Testis (tissue), 5 donors: Measurements from ENCODE around the gene DNM1L. TPM values are rescaled to one million over a fixed set of nuclear protein-coding genes. Genes with fewer than 3 reads are reported as not detected.

ENCODE experiments used
- DNase-seq: peaks from one replicate; pipeline ENCODE4 v3.0.0-alpha.2; 2019
- H3K27ac ChIP-seq, 2 donors: fragments of 200-600 bp; sonication (generic); one replicate each; pipeline ENCODE4 v1.5.1; 2019
- H3K27me3 ChIP-seq: fragments of 200-600 bp; sonication (generic); one replicate; pipeline ENCODE4 v1.5.1; 2019
- H3K36me3 ChIP-seq: fragments of 200-600 bp; sonication (generic); one replicate; pipeline ENCODE4 v1.5.1; 2017; ENCODE audit warnings: low read depth; ENCODE audit errors: missing control alignments
- H3K4me1 ChIP-seq: fragments of 200-600 bp; sonication (generic); one replicate; pipeline ENCODE4 v1.5.1; 2019
- H3K4me3 ChIP-seq, 2 donors: fragments of 200-600 bp; sonication (generic); one replicate each; pipeline ENCODE4 v1.5.1; 2017 to 2019
- H3K9me3 ChIP-seq: fragments of 200-600 bp; sonication (generic); one replicate; pipeline ENCODE4 v1.5.1; 2017
- CTCF ChIP-seq, 3 experiments: fragments of 450-650 bp in 2 of 3; fragments of 200-600 bp in 1 of 3; sonication (generic) in 1 of 3; IDR thresholded peaks; one replicate each; pipeline ENCODE4 v1.5.1; 2016 to 2019; ENCODE audit warnings: antibody characterized with exemption in 3 of 3, mild to moderate bottlenecking in 2 of 3, moderate library complexity in 1 of 3
- POLR2A ChIP-seq: fragments of 450-650 bp; IDR thresholded peaks from one replicate; pipeline ENCODE4 v1.6.1; 2017; ENCODE audit warnings: antibody characterized with exemption, mild to moderate bottlenecking, moderate library complexity
- whole genome bisulfite sequencing, 2 donors: methylation state at CpG; one replicate each; pipeline ENCODE4 v1.1.5; 2018; 5-methylcytosine and 5-hydroxymethylcytosine counted together
- intact Hi-C: fragments of 100-400 bp; cut with DNase I; formaldehyde crosslinking; loops from one replicate; pipeline ENCODE4 v1.15.1; 2023; ENCODE audit warnings: low total_unique reads
- long read RNA-seq, 2 donors: transcript quantifications; one replicate each; lab custom pipeline, GENCODE V29; 2026
- polyA plus RNA-seq: library from polyadenylated mRNA; stranded (reverse); fragments of 350-450 nt; fragmentation: Illumina TruSeq; extraction: RNeasy Lipid Tissue Mini Kit (QIAGEN cat#74804); gene quantifications from one replicate; pipeline ENCODE4 v1.2.3, GENCODE V29; 2014; ENCODE audit warnings: low read depth, low replicate concordance; ENCODE audit not compliant: insufficient read depth
- total RNA-seq, 2 donors: library from RNA; depleted of rRNA; stranded (reverse); fragments of >200 nt; gene quantifications; one replicate each; pipeline ENCODE4 v1.2.3, GENCODE V29; 2016

The DNM1L gene
- 10 to 100 TPM; 64.9 to 92.4 TPM for total RNA-seq
- polyA plus RNA-seq: 75.5 TPM
- long read RNA-seq, donor 1, full-length matches to known transcripts: 8 of 67 reads
- long read RNA-seq, donor 1, partial matches to known transcripts: 59 of 67 reads
- long read RNA-seq, donor 1, other reads (novel, unspliced or antisense): 0 of 67 reads
- long read RNA-seq, donor 2, transcript DNM1L-220 (20 exons, 2,487 nt): major isoform, 5 of 20 reads
- long read RNA-seq, donor 2, partial matches to known transcripts: 0 of 20 reads
- long read RNA-seq, donor 2, other reads (novel, unspliced or antisense): 9 of 20 reads

GRCh38 chr12:32679091-32679919 lies at the start of gene DNM1L:
TSS of gene DNM1L (plus strand) at chr12:32679301. CDS start at chr12:32679364, 63 bp downstream.
- Histone ChIP-seq H3K27me3 (no peaks in the 10 kb centered on the region), H3K27ac (peak within 1 kb of the TSS; percentile 91 to 96), H3K9me3 (no peaks in the 10 kb centered on the region), H3K4me3 (peak within 1 kb of the TSS; percentile 94 to 97), H3K4me1 (peaks cover 5% of the 10 kb centered on the region), H3K36me3 (no peaks in the 10 kb centered on the region)
- WGBS, 2 donors: 0 to 2% methylated on average over 19 to 58 of the region's 76 CpGs
- intact Hi-C loops: no loop called here
- peak in 1 of 3 experiments; percentile 46 for TF ChIP-seq CTCF (IDR thresholded peaks at IDR 0.05)
- TF ChIP-seq POLR2A: peak; percentile 35
- DNase-seq: peak; percentile 97

- no peaks in the 10 kb centered on the region for H3K27me3 ChIP-seq
- intact Hi-C loops: no loop called here
- H3K9me3 ChIP-seq: no peaks in the 10 kb centered on the region
- H3K4me1 ChIP-seq: peaks cover 4% of the 10 kb centered on the region
- 92 to 97% methylated on average over 6 of the region's 6 CpGs for WGBS, 2 donors
- H3K36me3 ChIP-seq: no peaks in the 10 kb centered on the region
- no peak overlapping the region for H3K4me3 ChIP-seq
- TF ChIP-seq POLR2A (no peak), CTCF (IDR thresholded peaks at IDR 0.05) (no peak)
- no peak overlapping the region for H3K27ac ChIP-seq
- DNase-seq: no peak
These were observed 37.7 kb upstream of the DNM1L start for GRCh38 chr12:32641287-32641901.

GRCh38 chr12:32644431-32644830 lies 34.7 kb upstream of the DNM1L start:
- H3K4me3 ChIP-seq: no peak overlapping the region
- no peaks in the 10 kb centered on the region for H3K9me3 ChIP-seq
- no peak for DNase-seq
- no peak overlapping the region for H3K27ac ChIP-seq
- intact Hi-C loops: no loop called here
- no peaks in the 10 kb centered on the region for H3K36me3 ChIP-seq
- peaks cover 4% of the 10 kb centered on the region for H3K4me1 ChIP-seq
- TF ChIP-seq CTCF (IDR thresholded peaks at IDR 0.05) (no peak), POLR2A (no peak)
- H3K27me3 ChIP-seq: no peaks in the 10 kb centered on the region
- WGBS, 2 donors: 39 to 42% methylated on average over 2 of the region's 2 CpGs

- Histone ChIP-seq H3K4me3 (no peak overlapping the region), H3K9me3 (no peaks in the 10 kb centered on the region), H3K27ac (no peak overlapping the region), H3K27me3 (no peaks in the 10 kb centered on the region), H3K36me3 (no peaks in the 10 kb centered on the region), H3K4me1 (peaks cover 4% of the 10 kb centered on the region)
- intact Hi-C loops: no loop called here
- WGBS, 2 donors: 72 to 83% methylated on average over 3 of the region's 3 CpGs
- DNase-seq: no peak
- TF ChIP-seq POLR2A (no peak), CTCF (IDR thresholded peaks at IDR 0.05) (no peak)
These were observed 31.8 kb upstream of the DNM1L start for GRCh38 chr12:32647275-32647674.
